Breast epithelium (tissue), 3 donors: ENCODE measurements around the gene EXD2.
"Not testable (repeated sequence)": the region's sequence is repeated elsewhere in the genome, so short reads cannot be mapped to it uniquely, and the experiment has no call there.

ENCODE experiments used
- POLR2A ChIP-seq: fragments of 450-650 bp; IDR thresholded peaks from one replicate; pipeline ENCODE4 v1.6.1; 2016; ENCODE audit warnings: antibody characterized with exemption, mild to moderate bottlenecking, moderate library complexity
- TF ChIP-seq, protein P1 (sequence below), 3 donors: fragments of 450-650 bp; IDR thresholded peaks; one replicate each; pipeline ENCODE4 v1.5.1; 2016 to 2017; ENCODE audit warnings: antibody characterized with exemption in 3 of 3, mild to moderate bottlenecking in 3 of 3, moderate library complexity in 3 of 3

- TF ChIP-seq, protein P1, sequence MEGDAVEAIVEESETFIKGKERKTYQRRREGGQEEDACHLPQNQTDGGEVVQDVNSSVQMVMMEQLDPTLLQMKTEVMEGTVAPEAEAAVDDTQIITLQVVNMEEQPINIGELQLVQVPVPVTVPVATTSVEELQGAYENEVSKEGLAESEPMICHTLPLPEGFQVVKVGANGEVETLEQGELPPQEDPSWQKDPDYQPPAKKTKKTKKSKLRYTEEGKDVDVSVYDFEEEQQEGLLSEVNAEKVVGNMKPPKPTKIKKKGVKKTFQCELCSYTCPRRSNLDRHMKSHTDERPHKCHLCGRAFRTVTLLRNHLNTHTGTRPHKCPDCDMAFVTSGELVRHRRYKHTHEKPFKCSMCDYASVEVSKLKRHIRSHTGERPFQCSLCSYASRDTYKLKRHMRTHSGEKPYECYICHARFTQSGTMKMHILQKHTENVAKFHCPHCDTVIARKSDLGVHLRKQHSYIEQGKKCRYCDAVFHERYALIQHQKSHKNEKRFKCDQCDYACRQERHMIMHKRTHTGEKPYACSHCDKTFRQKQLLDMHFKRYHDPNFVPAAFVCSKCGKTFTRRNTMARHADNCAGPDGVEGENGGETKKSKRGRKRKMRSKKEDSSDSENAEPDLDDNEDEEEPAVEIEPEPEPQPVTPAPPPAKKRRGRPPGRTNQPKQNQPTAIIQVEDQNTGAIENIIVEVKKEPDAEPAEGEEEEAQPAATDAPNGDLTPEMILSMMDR (IDR thresholded peaks at IDR 0.05) = not testable (repeated sequence)
- not testable (repeated sequence) for TF ChIP-seq POLR2A
Measured at GRCh38 chr14:69277356-69277755, 86.1 kb downstream of the EXD2 start.
